Transverse colon (tissue), 4 donors: ENCODE results near the gene DOCK7.

Experiments used
- CTCF ChIP-seq, 5 experiments: fragments of 200-600 bp in 3 of 5; fragments of 450-650 bp in 2 of 5; sonication (generic) in 3 of 5; IDR thresholded peaks; 1 replicate in 2 of 5; 2 replicates in 3 of 5; pipeline ENCODE4 v1.5.1; 2016 to 2017; ENCODE audit warnings: antibody characterized with exemption in 5 of 5, inconsistent platforms in 3 of 5, mild to moderate bottlenecking in 2 of 5, moderate library complexity in 1 of 5
- POLR2A ChIP-seq: fragments of 450-650 bp; IDR thresholded peaks from one replicate; pipeline ENCODE4 v1.6.1; 2016; ENCODE audit warnings: antibody characterized with exemption, mild to moderate bottlenecking, moderate library complexity
- POLR2AphosphoS5 ChIP-seq, 3 donors: sonication (generic); formaldehyde crosslinking; IDR thresholded peaks; one replicate each; pipeline ENCODE4 v1.6.1; 2016; ENCODE audit warnings: antibody characterized with exemption in 3 of 3

DNA sequence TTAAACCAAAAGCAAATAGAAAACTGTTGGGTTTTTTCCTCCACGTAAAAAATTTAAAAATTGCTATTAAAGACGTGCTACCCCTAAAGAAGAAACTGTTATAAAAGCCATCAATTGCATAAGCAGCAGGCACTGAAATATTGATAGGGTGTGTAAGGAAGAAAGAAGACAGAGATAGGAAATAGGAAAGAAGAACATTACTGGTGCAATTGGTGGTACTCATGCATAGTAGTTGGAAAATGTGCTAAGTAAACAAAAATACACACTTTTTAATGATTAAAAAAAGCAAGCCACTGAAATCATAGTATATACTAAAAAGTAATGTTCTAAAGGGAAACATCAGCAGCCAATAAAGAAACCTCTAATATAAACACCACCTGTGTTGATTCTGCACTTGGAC lies 143.6 kb downstream of the DOCK7 start:
- TF ChIP-seq CTCF (IDR thresholded peaks at IDR 0.05) (no peak), POLR2AphosphoS5 (IDR thresholded peaks at IDR 0.05) (no peak), POLR2A (no peak)
